Activated CD4-positive, alpha-beta T cell treated with anti-CD3 and anti-CD28 coated beads, Interleukin-2, amount 50 U/mL, for 4 hours (primary cell): ENCODE measurements around the gene DNAAF8.
"Not testable (repeated sequence)": the region's sequence is repeated elsewhere in the genome, so short reads cannot be mapped to it uniquely, and the experiment has no call there.

Source experiments
- DNase-seq, 2 experiments: peaks; one replicate each; pipeline ENCODE4 v3.0.0-alpha.2; 2020

DNAAF8 gene

DNA sequence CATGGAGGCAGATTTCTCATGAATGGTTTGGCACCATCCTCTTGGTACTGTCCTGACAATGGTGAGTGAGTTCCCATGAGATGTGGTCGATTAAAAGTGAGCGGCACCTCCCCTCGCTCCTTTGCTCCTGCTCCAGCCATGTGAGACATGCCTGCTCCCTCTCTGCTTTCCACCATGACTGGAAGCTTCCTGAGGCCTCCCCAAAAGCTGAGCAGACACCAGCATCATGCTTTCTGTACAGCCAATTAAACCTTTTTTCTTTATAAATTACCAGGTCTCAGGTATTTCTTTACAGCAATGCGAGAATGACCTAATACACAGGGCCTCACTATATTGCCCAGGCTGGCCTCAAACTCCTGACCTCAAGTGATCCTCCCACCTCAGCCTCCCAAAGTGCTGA is 20.5 kb downstream of the DNAAF8 start:
- no peak for DNase-seq

DNA sequence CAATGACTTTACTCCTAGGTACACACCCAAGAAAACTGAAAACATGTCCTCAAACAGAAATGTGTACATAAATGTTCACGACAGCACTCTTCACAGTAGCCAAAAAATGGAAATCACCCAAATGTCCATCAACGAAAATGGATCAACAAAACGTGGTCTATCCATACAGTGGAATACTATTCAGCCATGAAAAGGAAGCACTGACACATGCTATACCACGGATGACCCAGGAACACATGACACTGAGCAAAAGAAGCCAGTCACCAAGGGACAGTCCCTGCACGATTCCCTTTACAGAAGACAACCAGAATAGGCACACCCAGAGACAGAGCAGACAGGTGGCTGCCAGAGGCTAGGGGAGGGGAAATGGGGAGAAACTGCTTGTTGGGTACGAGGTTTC is 21.4 kb downstream of the DNAAF8 start:
- no peak for DNase-seq

- no peak for DNase-seq
Measured at GRCh38 chr16:4760221-4760910, 26.0 kb downstream of the DNAAF8 start.

- no peak for DNase-seq
Measured at GRCh38 chr16:4762205-4762604, 27.9 kb downstream of the DNAAF8 start.

DNA sequence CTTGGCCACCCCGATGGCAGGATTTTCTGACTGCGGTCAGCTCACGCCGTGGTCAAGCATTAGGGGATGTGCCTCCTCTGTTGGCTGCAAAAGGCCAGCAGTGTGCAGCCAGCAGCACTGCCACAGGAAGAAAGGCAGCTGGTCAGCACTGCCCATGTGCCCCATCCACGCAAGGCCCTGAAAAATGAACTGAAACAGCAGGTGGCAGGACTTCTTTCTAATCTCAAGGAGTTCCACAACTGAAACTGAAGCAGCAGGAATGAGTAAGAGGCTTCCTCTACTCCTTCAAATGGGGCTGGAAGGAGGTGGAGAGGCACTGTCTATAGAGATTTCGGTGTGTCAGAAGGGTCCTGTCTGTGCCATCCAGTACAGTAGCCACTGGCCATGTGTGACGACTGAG is 29.5 kb downstream of the DNAAF8 start:
- no peak for DNase-seq

- DNase-seq: no peak
Measured at GRCh38 chr16:4765511-4766474, 31.5 kb downstream of the DNAAF8 start.

GRCh38 chr16:4766875-4767628 is 32.7 kb downstream of the DNAAF8 start, which contains the start of gene ZNF500:
TSS of gene ZNF500 (minus strand) at chr16:4767162. CDS start at chr16:4765978, 1,184 bp downstream.
- peak; percentile 96 to 98 for DNase-seq

- DNase-seq: no peak
Measured at GRCh38 chr16:4767872-4768548, 33.7 kb downstream of the DNAAF8 start.

DNA sequence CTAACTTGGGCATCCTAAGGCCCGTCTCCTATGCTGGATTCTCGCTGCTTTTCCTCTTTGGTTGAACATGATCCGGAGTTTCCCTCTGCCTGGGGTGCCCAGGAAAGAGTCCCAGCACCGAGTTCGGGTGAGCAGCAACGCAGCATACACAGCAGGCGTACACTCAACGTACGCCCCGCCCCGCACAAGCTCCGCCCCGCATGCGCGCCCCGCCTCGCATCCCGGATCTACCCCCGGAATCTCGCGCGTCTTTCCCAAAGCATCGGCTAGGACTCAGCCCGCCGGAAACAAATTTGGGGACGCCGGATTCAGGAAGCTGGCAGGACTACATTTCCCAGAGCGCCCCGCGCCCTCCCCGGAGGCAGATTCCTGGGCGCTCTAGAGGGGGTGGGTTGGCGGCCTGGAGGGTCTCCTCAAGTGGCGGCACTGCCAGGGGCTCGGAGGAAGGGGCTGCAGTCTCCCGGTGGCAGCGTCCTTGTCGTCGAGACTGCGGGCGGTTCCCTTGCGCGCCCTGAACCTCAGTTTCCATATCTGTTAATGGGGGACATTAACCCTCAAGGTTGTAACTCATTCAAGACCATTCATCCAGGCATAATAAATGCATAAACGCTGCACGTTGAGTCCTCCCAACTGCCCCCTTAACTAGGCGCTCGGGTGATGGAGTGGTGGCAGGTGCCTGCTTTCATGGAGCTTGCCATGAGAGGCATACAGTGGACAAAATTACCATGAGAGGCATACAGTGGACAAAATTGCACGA is 34.4 kb downstream of the DNAAF8 start:
- peak; percentile 74 to 77 for DNase-seq

GRCh38 chr16:4769306-4769638 is 34.9 kb downstream of the DNAAF8 start:
- no peak for DNase-seq

DNA sequence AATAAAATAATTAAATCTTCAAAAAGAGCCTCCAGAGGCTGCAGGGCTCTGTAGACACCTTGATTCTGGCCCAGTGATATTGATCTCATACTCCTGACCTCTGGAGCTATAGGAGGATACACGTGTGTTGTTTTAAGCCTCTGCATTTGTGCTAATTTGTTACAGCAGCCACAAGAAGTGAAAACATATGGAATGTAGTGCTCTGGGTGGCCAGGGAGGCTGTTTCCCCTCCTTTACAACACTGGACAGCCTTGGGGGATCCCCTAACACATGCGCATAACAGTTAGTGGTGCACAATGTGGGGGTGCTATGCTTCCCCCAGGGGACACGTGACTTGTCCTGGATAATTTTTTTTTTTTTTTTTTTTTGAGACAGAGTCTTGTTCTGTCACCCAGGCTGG is 37.3 kb downstream of the DNAAF8 start:
- DNase-seq: no peak

- no peak for DNase-seq
Measured at GRCh38 chr16:4772351-4772750, 38.0 kb downstream of the DNAAF8 start.

DNA sequence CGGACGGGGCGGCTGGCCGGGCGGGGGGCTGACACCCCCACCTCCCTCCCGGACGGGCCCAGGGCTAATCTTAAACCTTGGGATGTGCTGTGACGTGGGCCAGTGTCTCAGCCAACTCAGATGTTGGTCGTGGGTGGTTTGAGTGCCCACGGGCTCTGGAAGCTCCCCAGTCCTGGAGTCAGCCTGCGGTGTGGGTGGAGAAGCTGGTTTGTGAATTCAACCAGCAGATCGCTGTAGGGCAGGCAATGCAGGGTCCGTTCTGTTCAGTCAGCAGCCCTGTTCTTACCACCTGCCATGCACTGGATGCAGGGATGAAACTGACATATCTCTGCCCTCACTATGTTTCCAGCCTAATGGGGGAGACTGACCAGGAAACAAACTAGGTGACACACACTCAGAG is 40.7 kb downstream of the DNAAF8 start:
- DNase-seq: no peak

DNA sequence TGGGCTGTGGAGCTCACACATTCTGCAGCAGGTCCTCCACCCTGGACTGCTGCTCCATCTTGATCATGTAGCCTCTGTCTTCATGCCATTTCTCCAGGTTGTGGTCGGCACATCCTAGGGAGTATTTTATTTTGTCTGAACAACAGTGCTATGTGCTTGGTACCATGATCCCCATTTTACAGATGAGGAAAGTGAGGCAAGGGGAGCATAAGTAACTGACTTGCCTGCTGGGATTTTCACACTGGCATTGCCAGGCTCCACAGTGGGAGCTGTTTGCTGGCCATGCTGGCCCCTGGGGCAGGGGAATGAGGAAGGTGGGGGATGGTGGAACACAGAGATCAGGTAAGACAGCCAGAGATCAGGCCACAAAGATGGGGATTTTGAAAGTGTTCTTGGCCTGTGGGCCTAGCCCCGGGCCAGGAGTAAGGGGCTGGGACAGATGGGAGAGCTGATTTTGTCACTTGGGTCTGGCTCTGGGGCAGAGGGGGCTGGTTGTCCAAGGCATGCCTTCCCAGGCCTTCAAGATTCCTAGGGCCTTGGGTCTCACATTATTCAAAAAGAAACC is 41.9 kb downstream of the DNAAF8 start:
- DNase-seq: no peak

GRCh38 chr16:4777339-4778049 is 43.2 kb downstream of the DNAAF8 start:
- no peak for DNase-seq

GRCh38 chr16:4778050-4778392 is 43.7 kb downstream of the DNAAF8 start:
- no peak for DNase-seq

DNA sequence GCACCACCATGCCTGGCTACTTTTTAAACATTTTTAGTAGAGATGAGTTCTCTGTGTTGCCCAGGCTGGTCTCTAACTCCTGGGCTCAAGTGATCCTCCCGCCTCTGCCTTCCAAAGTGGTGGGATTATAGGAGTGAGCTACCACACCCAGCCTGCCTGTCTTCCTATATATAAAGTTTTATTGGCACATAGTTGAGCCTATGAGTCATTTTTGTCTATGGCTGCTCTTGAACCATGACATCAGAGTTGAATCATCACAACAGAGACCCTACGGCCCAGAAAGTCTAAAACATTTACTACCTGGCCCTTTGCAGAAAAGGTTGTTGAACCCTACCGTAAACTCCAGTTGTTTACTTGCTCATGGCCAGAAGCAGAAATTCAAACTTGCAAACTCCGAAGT is 45.9 kb downstream of the DNAAF8 start:
- no peak for DNase-seq

DNA sequence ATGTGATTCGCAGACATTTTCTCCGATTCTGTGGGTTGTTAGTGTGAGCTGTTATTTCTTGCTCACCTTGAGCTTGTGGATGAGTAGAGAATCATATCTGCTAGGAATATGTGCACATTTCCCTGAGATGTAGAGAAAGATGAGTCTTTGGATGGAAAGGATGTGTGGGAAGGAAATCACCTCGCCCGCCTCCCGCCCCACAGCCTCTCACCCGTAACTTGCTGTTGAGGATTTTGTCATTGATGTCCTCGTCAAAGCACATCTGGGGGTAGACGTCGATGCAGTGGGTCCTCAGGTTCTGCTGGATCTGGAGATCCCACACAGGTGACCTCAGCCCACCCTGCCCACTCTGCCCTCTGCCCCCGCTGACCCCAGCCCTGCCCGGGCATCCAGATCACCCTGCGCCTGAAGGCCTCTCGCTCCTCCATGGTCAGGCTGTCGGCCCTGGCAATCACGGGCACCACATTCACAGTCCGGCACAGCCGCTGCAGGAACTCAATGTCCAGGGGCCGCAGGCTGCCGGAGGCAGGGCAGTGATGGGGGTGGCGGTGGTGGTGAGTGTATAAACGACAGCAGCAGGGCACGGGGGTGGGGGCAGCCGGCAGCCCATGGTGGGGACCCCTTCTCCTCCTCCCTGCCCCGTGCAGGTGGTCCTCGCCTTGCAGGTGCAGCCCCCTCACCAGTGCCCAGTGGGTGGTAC is 49.1 kb downstream of the DNAAF8 start:
- no peak for DNase-seq

DNA sequence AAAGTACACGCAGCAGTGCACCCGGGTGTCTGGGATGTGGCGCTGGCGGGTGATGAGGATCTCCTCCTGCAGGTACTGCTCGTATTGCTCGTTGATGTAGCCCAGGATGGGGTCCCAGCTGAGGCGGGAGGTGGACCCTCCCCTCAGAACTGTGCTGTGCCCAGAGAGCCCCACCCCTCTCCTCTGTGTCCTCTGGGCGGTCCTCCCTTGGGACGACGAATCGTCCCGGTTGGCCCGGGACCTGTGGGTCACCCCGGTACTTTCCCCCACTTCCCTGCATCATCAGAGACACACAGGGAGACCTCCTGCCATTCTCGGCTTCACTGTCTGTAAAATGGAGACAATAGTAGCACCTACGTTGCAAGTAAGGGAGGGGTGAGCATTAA is 49.6 kb downstream of the DNAAF8 start:
- DNase-seq: no peak

- DNase-seq: not testable (repeated sequence)
Measured at GRCh38 chr16:4784444-4784987, 50.2 kb downstream of the DNAAF8 start.
